Esophagus squamous epithelium (tissue), 4 donors: ENCODE measurements around the gene AGAP2.

Source experiments
- CTCF ChIP-seq, 6 experiments: fragments of 450-650 bp in 4 of 6; fragments of 200-600 bp in 2 of 6; sonication (generic) in 2 of 6; IDR thresholded peaks; one replicate each; pipeline ENCODE4 v1.5.1; 2016 to 2019; ENCODE audit warnings: antibody characterized with exemption in 6 of 6, mild to moderate bottlenecking in 4 of 6, moderate library complexity in 4 of 6
- POLR2A ChIP-seq, 4 donors: fragments of 450-650 bp; IDR thresholded peaks; one replicate each; pipeline ENCODE4 v1.6.1; 2017; ENCODE audit warnings: antibody characterized with exemption in 4 of 4, mild to moderate bottlenecking in 4 of 4, moderate library complexity in 3 of 4

GRCh38 chr12:57679697-57680096 is 58.8 kb downstream of the AGAP2 start:
- no peak for TF ChIP-seq CTCF (IDR thresholded peaks at IDR 0.05)
- no peak for TF ChIP-seq POLR2A (IDR thresholded peaks at IDR 0.05)
